HCT116 (cell line): Measurements from ENCODE around the gene ZEB2. TPM values are rescaled to one million over a fixed set of nuclear protein-coding genes. Genes with fewer than 3 reads are reported as not detected.

Experiments
- ATAC-seq: fragments of 200-7000 bp; cut with Tn5 transposase; 2 replicates; pipeline ENCODE4 v1.9.1; 2020; ENCODE audit warnings: mild to moderate bottlenecking, moderate library complexity
- BruUV-seq: library from RNA; stranded (reverse); fragments of 400-500 nt; replicated peaks from 2 replicates; lab custom pipeline; 2021; lab: Mats Ljungman, UMichigan
- CTCF ChIA-PET: fragments of 300-600 bp; sonication (Branson Sonifier 250); formaldehyde crosslinking; loops from one replicate; lab custom pipeline; 2021; ENCODE audit warnings: antibody characterized with exemption; lab: Charles Lee
- POLR2A ChIA-PET: fragments of 300-600, 350-600 bp; sonication (Branson Sonifier 250); formaldehyde crosslinking; loops from one replicate; lab custom pipeline; 2021; ENCODE audit warnings: antibody characterized with exemption; lab: Charles Lee
- RAD21 ChIA-PET, 2 experiments: fragments of 300-600 bp; sonication (Branson Sonifier 250); formaldehyde crosslinking; loops; one replicate each; lab custom pipeline; 2023; ENCODE audit warnings: low total read pairs in 2 of 2; ENCODE audit not compliant: uncharacterized antibody in 2 of 2, unreplicated experiment in 2 of 2, low non-redundant PET in 1 of 2; lab: Charles Lee
- DNase-seq: peaks from one replicate; pipeline ENCODE4 v3.0.0-alpha.2; 2010; ENCODE audit warnings: low read depth, low spot score
- H2AFZ ChIP-seq: fragments of 200-600 bp; shearing (Covaris generic), sonication (generic); 2 replicates; pipeline ENCODE4 v1.6.1; 2017; ENCODE audit warnings: low read depth, mixed run types, mixed read lengths, antibody characterized with exemption, low read length; ENCODE audit not compliant: poor library complexity, severe bottlenecking
- H3K27ac ChIP-seq: 2 replicates; pipeline ENCODE4 v1.5.1; 2012; ENCODE audit warnings: low read depth, low read length
- H3K27me3 ChIP-seq: fragments of 200-600 bp; sonication (generic); 2 replicates; pipeline ENCODE4 v1.6.1; 2016; ENCODE audit warnings: mixed run types, low read length, mixed read lengths; ENCODE audit not compliant: insufficient read depth
- H3K36me3 ChIP-seq, 2 experiments: fragments of 200-500 bp in 1 of 2; fragments of 200-600 bp in 1 of 2; sonication (Bioruptor generic) in 1 of 2; sonication (generic) in 1 of 2; 2 replicates each; pipeline versions ENCODE4 v1.5.1 to v1.6.1; 2014 to 2016; ENCODE audit warnings: low read length in 2 of 2, inconsistent platforms in 1 of 2, mixed read lengths in 1 of 2, mixed run types in 1 of 2; ENCODE audit not compliant: insufficient read depth in 2 of 2, control insufficient read depth in 1 of 2
- H3K4me1 ChIP-seq, 2 experiments: fragments of 200-600 bp in 1 of 2; sonication (generic) in 1 of 2; 2 replicates each; pipeline versions ENCODE4 v1.5.1 to v1.6.1; 2012 to 2017; ENCODE audit warnings: low read length in 2 of 2, inconsistent platforms in 1 of 2, mild to moderate bottlenecking in 1 of 2, mixed read lengths in 1 of 2, mixed run types in 1 of 2, moderate library complexity in 1 of 2; ENCODE audit not compliant: insufficient read depth in 2 of 2, control insufficient read depth in 1 of 2
- H3K4me2 ChIP-seq: fragments of 200-600 bp; sonication (generic); 2 replicates; pipeline ENCODE4 v1.6.1; 2017; ENCODE audit warnings: mixed run types, low read length, mixed read lengths
- H3K4me3 ChIP-seq, 2 experiments: fragments of 200-600 bp in 1 of 2; sonication (generic) in 1 of 2; replicated peaks in 1 of 2; 2 replicates each; pipeline ENCODE4 v1.5.1; 2011 to 2016; ENCODE audit warnings: low read length in 2 of 2, control low read depth in 1 of 2, low read depth in 1 of 2, mild to moderate bottlenecking in 1 of 2, mixed read lengths in 1 of 2, mixed run types in 1 of 2
- H3K79me2 ChIP-seq: fragments of 200-600 bp; sonication (generic); 2 replicates; pipeline ENCODE4 v1.6.1; 2017; ENCODE audit warnings: mild to moderate bottlenecking, mixed run types, low read length, moderate library complexity, mixed read lengths; ENCODE audit not compliant: insufficient read depth
- H3K9ac ChIP-seq: fragments of 200-600 bp; sonication (generic); 2 replicates; pipeline ENCODE4 v1.6.1; 2016; ENCODE audit warnings: low read length, mixed read lengths
- H3K9me2 ChIP-seq: fragments of 200-600 bp; sonication (generic), shearing (Covaris generic); 2 replicates; pipeline ENCODE4 v1.6.1; 2017; ENCODE audit warnings: mixed run types, mild to moderate bottlenecking, moderate library complexity; ENCODE audit not compliant: insufficient read depth
- H3K9me3 ChIP-seq, 2 experiments: fragments of 200-500 bp in 1 of 2; fragments of 200-600 bp in 1 of 2; sonication (Bioruptor generic) in 1 of 2; sonication (generic) in 1 of 2; 2 replicates each; pipeline ENCODE4 v1.6.1; 2014 to 2017; ENCODE audit warnings: low read length in 2 of 2, mixed read lengths in 2 of 2, inconsistent platforms in 1 of 2, low read depth in 1 of 2, mild to moderate bottlenecking in 1 of 2, mixed run types in 1 of 2, moderate library complexity in 1 of 2; ENCODE audit not compliant: control insufficient read depth in 1 of 2, insufficient read depth in 1 of 2
- H4K20me1 ChIP-seq: fragments of 200-600 bp; sonication (generic), shearing (Covaris generic); 2 replicates; pipeline ENCODE4 v1.6.1; 2017; ENCODE audit warnings: mixed run types, mild to moderate bottlenecking, moderate library complexity; ENCODE audit not compliant: insufficient read depth
- CEBPB ChIP-seq: IDR thresholded peaks from 2 replicates; pipeline ENCODE4 v1.6.1; 2012; ENCODE audit warnings: low read depth
- EGR1 ChIP-seq: IDR thresholded peaks from 2 replicates; pipeline ENCODE4 v1.6.1; 2012; ENCODE audit warnings: low read depth
- FOSL1 ChIP-seq: IDR thresholded peaks from 2 replicates; pipeline ENCODE4 v1.6.1; 2012; ENCODE audit warnings: low read depth
- YY1 ChIP-seq: IDR thresholded peaks from 2 replicates; pipeline ENCODE4 v1.6.1; 2011; ENCODE audit warnings: low read length, low read depth, moderate library complexity, mild to moderate bottlenecking; ENCODE audit not compliant: insufficient replicate concordance; ENCODE audit errors: extremely low read depth
- ZFX ChIP-seq: fragments of 450-650 bp; IDR thresholded peaks from 2 replicates; pipeline ENCODE4 v1.6.1; 2017
- intact Hi-C: fragments of 100-400 bp; cut with micrococcal nuclease; formaldehyde crosslinking; loops from 2 replicates; pipeline ENCODE4 v1.10.0; 2022
- total RNA-seq: library from RNA; stranded (reverse); gene quantifications from one replicate; pipeline ENCODE4 v1.2.1, GENCODE V29; 2021; ENCODE audit not compliant: unreplicated experiment
- TF ChIP-seq, protein P1 (sequence below): IDR thresholded peaks from 2 replicates; pipeline ENCODE4 v1.6.1; 2011; ENCODE audit warnings: mild to moderate bottlenecking, low read length, moderate library complexity; ENCODE audit not compliant: insufficient replicate concordance; ENCODE audit errors: extremely low read depth
- TF ChIP-seq, protein P2 (sequence below), 3 experiments: fragments of 200-600 bp in 1 of 3; sonication (generic) in 1 of 3; IDR thresholded peaks in 2 of 3; conservative IDR thresholded peaks in 1 of 3; 2 replicates each; pipeline ENCODE4 v1.5.1; 2012 to 2017; ENCODE audit warnings: low read depth in 2 of 3, low read length in 2 of 3, antibody characterized with exemption in 1 of 3, borderline replicate concordance in 1 of 3, control low read depth in 1 of 3, mild to moderate bottlenecking in 1 of 3, mixed read lengths in 1 of 3, mixed run types in 1 of 3, moderate library complexity in 1 of 3; ENCODE audit not compliant: insufficient read depth in 1 of 3
- TF ChIP-seq, protein P3 (sequence below): IDR thresholded peaks from 2 replicates; pipeline ENCODE4 v1.6.1; 2012
- TF ChIP-seq, protein P4 (sequence below): IDR thresholded peaks from 2 replicates; pipeline ENCODE4 v1.6.1; 2012

ZEB2 gene
- total RNA-seq, 1 experiment from 2014 or later: 0.81 TPM

DNA sequence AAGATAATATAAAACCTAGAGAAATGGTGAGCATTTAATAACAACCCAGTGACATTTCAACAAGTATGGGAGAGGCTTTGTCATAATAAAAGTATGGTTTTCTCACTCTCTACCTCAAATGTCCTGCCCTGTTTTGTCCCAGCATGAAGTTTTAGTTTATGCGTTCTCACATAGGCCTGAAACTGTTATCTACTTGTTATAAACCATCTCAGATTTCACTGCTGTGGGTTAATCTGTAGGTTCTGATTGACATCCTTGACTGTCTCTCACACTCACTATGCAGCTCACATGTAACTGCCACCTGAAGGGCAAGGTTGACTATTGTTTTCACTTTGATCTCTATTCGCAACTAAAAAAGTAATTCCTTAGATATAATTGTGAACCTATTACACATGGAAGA is 44.9 kb downstream of the ZEB2 start:
- Histone ChIP-seq H3K36me3 (no peaks in the 10 kb centered on the region), H3K9ac (no peak overlapping the region), H3K9me3 (no peaks in the 10 kb centered on the region), H2AFZ (no peak overlapping the region), H3K79me2 (no peaks in the 10 kb centered on the region), H3K4me3 (no peak overlapping the region), H3K27ac (no peak overlapping the region), H4K20me1 (no peaks in the 10 kb centered on the region), H3K4me2 (no peak overlapping the region), H3K9me2 (no peaks in the 10 kb centered on the region), H3K27me3 (no peaks in the 10 kb centered on the region), H3K4me1 (no peaks in the 10 kb centered on the region)
- no TSS peak for BruUV-seq
- intact Hi-C loops: no loop called here
- POLR2A ChIA-PET: no interaction called here
- TF ChIP-seq, protein P1, sequence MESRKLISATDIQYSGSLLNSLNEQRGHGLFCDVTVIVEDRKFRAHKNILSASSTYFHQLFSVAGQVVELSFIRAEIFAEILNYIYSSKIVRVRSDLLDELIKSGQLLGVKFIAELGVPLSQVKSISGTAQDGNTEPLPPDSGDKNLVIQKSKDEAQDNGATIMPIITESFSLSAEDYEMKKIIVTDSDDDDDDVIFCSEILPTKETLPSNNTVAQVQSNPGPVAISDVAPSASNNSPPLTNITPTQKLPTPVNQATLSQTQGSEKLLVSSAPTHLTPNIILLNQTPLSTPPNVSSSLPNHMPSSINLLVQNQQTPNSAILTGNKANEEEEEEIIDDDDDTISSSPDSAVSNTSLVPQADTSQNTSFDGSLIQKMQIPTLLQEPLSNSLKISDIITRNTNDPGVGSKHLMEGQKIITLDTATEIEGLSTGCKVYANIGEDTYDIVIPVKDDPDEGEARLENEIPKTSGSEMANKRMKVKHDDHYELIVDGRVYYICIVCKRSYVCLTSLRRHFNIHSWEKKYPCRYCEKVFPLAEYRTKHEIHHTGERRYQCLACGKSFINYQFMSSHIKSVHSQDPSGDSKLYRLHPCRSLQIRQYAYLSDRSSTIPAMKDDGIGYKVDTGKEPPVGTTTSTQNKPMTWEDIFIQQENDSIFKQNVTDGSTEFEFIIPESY: no peak
- TF ChIP-seq ZFX (no peak), CEBPB (no peak), YY1 (no peak), FOSL1 (no peak), EGR1 (no peak)
- TF ChIP-seq, protein P2, sequence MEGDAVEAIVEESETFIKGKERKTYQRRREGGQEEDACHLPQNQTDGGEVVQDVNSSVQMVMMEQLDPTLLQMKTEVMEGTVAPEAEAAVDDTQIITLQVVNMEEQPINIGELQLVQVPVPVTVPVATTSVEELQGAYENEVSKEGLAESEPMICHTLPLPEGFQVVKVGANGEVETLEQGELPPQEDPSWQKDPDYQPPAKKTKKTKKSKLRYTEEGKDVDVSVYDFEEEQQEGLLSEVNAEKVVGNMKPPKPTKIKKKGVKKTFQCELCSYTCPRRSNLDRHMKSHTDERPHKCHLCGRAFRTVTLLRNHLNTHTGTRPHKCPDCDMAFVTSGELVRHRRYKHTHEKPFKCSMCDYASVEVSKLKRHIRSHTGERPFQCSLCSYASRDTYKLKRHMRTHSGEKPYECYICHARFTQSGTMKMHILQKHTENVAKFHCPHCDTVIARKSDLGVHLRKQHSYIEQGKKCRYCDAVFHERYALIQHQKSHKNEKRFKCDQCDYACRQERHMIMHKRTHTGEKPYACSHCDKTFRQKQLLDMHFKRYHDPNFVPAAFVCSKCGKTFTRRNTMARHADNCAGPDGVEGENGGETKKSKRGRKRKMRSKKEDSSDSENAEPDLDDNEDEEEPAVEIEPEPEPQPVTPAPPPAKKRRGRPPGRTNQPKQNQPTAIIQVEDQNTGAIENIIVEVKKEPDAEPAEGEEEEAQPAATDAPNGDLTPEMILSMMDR (IDR thresholded peaks at IDR 0.05 in 2 of 3, conservative IDR thresholded peaks at IDR 0.05 in 1 of 3; ENCODE audit: borderline replicate concordance in 1 of 3, insufficient read depth in 1 of 3, low read depth in 2 of 3, low read length in 2 of 3): no peak
- TF ChIP-seq, protein P3, sequence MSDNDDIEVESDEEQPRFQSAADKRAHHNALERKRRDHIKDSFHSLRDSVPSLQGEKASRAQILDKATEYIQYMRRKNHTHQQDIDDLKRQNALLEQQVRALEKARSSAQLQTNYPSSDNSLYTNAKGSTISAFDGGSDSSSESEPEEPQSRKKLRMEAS: no peak
- TF ChIP-seq, protein P4, sequence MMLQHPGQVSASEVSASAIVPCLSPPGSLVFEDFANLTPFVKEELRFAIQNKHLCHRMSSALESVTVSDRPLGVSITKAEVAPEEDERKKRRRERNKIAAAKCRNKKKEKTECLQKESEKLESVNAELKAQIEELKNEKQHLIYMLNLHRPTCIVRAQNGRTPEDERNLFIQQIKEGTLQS: no peak
- CTCF ChIA-PET: no interaction called here
- RAD21 ChIA-PET: no interaction called here
- no peak for DNase-seq
- ATAC-seq: no peak
